ENCODE data around the gene USP35.
"Not testable (repeated sequence)": the region's sequence is repeated elsewhere in the genome, so short reads cannot be mapped to it uniquely, and the experiment has no call there.

USP35 gene

GRCh38 chr11:78168539-78169477, 19.9 kb upstream of the USP35 start:
- H3K36me3 ChIP-seq (ENCODE audit: control insufficient read depth, insufficient read depth, low read length) = no peaks in the 10 kb centered on the region
- no peak overlapping the region for H3K4me2 ChIP-seq (ENCODE audit: low read length)
- peak overlapping the region; percentile 62 for H3K27ac ChIP-seq
- H2AFZ ChIP-seq = no peak overlapping the region
- no peaks in the 10 kb centered on the region for H3K9me3 ChIP-seq (ENCODE audit: control insufficient read depth, low read length)
- H3K9ac ChIP-seq = no peak overlapping the region
- no peak for TF ChIP-seq CTCF (IDR thresholded peaks at IDR 0.05)
- H3K79me2 ChIP-seq = no peaks in the 10 kb centered on the region
- H3K4me1 ChIP-seq = no peaks in the 10 kb centered on the region
- H3K4me3 ChIP-seq (ENCODE audit: low read depth, low read length) = no peak overlapping the region
- H3K27me3 ChIP-seq (ENCODE audit: control insufficient read depth, insufficient read depth, low read length) = no peaks in the 10 kb centered on the region

- Histone ChIP-seq H3K4me2 (ENCODE audit: low read length) (no peak overlapping the region), H3K27me3 (ENCODE audit: control insufficient read depth, insufficient read depth, low read length) (no peaks in the 10 kb centered on the region), H3K79me2 (no peaks in the 10 kb centered on the region), H3K9me3 (ENCODE audit: control insufficient read depth, low read length) (no peaks in the 10 kb centered on the region), H2AFZ (no peak overlapping the region), H3K36me3 (ENCODE audit: control insufficient read depth, insufficient read depth, low read length) (no peaks in the 10 kb centered on the region), H3K4me3 (ENCODE audit: low read depth, low read length) (no peak overlapping the region), H3K27ac (no peak overlapping the region), H3K9ac (no peak overlapping the region), H3K4me1 (no peaks in the 10 kb centered on the region)
- TF ChIP-seq CTCF (IDR thresholded peaks at IDR 0.05) = no peak
Measured at GRCh38 chr11:78170413-78170812, 18.3 kb upstream of the USP35 start.

- Histone ChIP-seq H3K4me2 (ENCODE audit: low read length) (no peak overlapping the region), H3K27me3 (ENCODE audit: control insufficient read depth, insufficient read depth, low read length) (no peaks in the 10 kb centered on the region), H3K4me3 (ENCODE audit: low read depth, low read length) (no peak overlapping the region), H3K9ac (no peak overlapping the region), H3K36me3 (ENCODE audit: control insufficient read depth, insufficient read depth, low read length) (no peaks in the 10 kb centered on the region), H2AFZ (no peak overlapping the region), H3K79me2 (no peaks in the 10 kb centered on the region), H3K9me3 (ENCODE audit: control insufficient read depth, low read length) (no peaks in the 10 kb centered on the region), H3K27ac (no peak overlapping the region), H3K4me1 (no peaks in the 10 kb centered on the region)
- TF ChIP-seq CTCF (IDR thresholded peaks at IDR 0.05) = no peak
Measured at GRCh38 chr11:78170874-78171549, 17.7 kb upstream of the USP35 start.

GRCh38 chr11:78171951-78172350, 16.8 kb upstream of the USP35 start:
- H3K9me3 ChIP-seq (ENCODE audit: control insufficient read depth, low read length) = no peaks in the 10 kb centered on the region
- H3K9ac ChIP-seq = no peak overlapping the region
- no peaks in the 10 kb centered on the region for H3K36me3 ChIP-seq (ENCODE audit: control insufficient read depth, insufficient read depth, low read length)
- no peak overlapping the region for H3K4me3 ChIP-seq (ENCODE audit: low read depth, low read length)
- no peaks in the 10 kb centered on the region for H3K79me2 ChIP-seq
- no peaks in the 10 kb centered on the region for H3K4me1 ChIP-seq
- no peak overlapping the region for H2AFZ ChIP-seq
- no peak overlapping the region for H3K4me2 ChIP-seq (ENCODE audit: low read length)
- no peak overlapping the region for H3K27ac ChIP-seq
- no peaks in the 10 kb centered on the region for H3K27me3 ChIP-seq (ENCODE audit: control insufficient read depth, insufficient read depth, low read length)
- no peak for TF ChIP-seq CTCF (IDR thresholded peaks at IDR 0.05)

- H3K36me3 ChIP-seq (ENCODE audit: control insufficient read depth, insufficient read depth, low read length); H3K4me3 ChIP-seq (ENCODE audit: low read depth, low read length); H3K79me2 ChIP-seq; H3K9ac ChIP-seq; H3K27ac ChIP-seq; H3K4me1 ChIP-seq; H3K9me3 ChIP-seq (ENCODE audit: control insufficient read depth, low read length); H2AFZ ChIP-seq; H3K27me3 ChIP-seq (ENCODE audit: control insufficient read depth, insufficient read depth, low read length); H3K4me2 ChIP-seq (ENCODE audit: low read length): not testable (repeated sequence)
Measured at GRCh38 chr11:78175862-78176261, 12.9 kb upstream of the USP35 start.

Measured in parathyroid adenoma (tissue), 2 donors.